HL-60 (cell line): Measurements from ENCODE around the gene CANT1.
A peak's percentile ranks its signal among the peaks of the same experiment; 100 is the strongest.

ENCODE experiments used
- DNase-seq, 2 experiments: peaks; one replicate each; pipeline ENCODE4 v3.0.0-alpha.2; 2010 to 2020; ENCODE audit warnings: low read depth in 1 of 2, low spot score in 1 of 2
- H3K27ac ChIP-seq: fragments of 250-450 bp; sonication (Bioruptor Pico); replicated peaks from 2 replicates; pipeline ENCODE4 v1.5.1; 2020; ENCODE audit warnings: mild to moderate bottlenecking, moderate library complexity
- H3K27me3 ChIP-seq: fragments of 250-450 bp; sonication (Bioruptor Pico); 2 replicates; pipeline ENCODE4 v1.5.1; 2021; ENCODE audit warnings: mild to moderate bottlenecking, moderate library complexity; ENCODE audit not compliant: insufficient read depth, poor library complexity, severe bottlenecking
- H3K4me3 ChIP-seq: replicated peaks from 2 replicates; pipeline ENCODE4 v1.5.1; 2011; ENCODE audit warnings: mild to moderate bottlenecking, control low read depth, low read length; ENCODE audit not compliant: insufficient read depth
- GABPA ChIP-seq: IDR thresholded peaks from 2 replicates; pipeline ENCODE4 v1.6.1; 2012; ENCODE audit warnings: low read depth
- POLR2AphosphoS5 ChIP-seq: IDR thresholded peaks from 2 replicates; pipeline ENCODE4 v1.6.1; 2012; ENCODE audit warnings: low read depth
- SPI1 ChIP-seq: IDR thresholded peaks from 2 replicates; pipeline ENCODE4 v1.6.1; 2012; ENCODE audit warnings: low read depth, mild to moderate bottlenecking, borderline replicate concordance
- TF ChIP-seq, protein P1 (sequence below): IDR thresholded peaks from one replicate; pipeline ENCODE4 v1.5.1; 2011; ENCODE audit warnings: low read length, control low read depth, inconsistent platforms; ENCODE audit not compliant: insufficient read depth
- TF ChIP-seq, protein P2 (sequence below): IDR thresholded peaks from 2 replicates; pipeline ENCODE4 v1.6.1; 2012; ENCODE audit warnings: low read depth; ENCODE audit not compliant: insufficient replicate concordance

The CANT1 gene

DNA sequence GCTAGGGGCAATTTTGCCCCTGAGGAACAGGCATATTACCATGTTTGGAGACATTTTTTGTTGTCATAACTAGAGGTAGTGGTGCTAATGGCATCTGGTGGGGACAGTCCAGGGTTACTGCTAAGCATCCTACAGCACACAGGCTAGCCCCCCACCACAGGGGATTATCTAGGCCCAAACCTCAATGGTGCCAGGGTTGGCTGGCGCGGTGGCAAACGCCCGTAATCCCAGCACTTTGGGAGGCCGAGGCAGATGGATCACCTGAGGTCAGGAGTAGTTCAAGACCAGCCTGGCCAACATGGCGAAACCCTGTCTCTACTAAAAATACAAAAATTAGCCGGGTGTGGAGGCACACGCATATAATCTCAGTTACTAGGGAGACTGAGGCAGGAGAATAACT lies 29.6 kb upstream of the CANT1 start:
- Histone ChIP-seq H3K27me3 (no peaks in the 10 kb centered on the region), H3K4me3 (no peak overlapping the region), H3K27ac (no peak overlapping the region)
- TF ChIP-seq, protein P1, sequence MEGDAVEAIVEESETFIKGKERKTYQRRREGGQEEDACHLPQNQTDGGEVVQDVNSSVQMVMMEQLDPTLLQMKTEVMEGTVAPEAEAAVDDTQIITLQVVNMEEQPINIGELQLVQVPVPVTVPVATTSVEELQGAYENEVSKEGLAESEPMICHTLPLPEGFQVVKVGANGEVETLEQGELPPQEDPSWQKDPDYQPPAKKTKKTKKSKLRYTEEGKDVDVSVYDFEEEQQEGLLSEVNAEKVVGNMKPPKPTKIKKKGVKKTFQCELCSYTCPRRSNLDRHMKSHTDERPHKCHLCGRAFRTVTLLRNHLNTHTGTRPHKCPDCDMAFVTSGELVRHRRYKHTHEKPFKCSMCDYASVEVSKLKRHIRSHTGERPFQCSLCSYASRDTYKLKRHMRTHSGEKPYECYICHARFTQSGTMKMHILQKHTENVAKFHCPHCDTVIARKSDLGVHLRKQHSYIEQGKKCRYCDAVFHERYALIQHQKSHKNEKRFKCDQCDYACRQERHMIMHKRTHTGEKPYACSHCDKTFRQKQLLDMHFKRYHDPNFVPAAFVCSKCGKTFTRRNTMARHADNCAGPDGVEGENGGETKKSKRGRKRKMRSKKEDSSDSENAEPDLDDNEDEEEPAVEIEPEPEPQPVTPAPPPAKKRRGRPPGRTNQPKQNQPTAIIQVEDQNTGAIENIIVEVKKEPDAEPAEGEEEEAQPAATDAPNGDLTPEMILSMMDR = no peak
- no peak for TF ChIP-seq POLR2AphosphoS5
- DNase-seq = no peak

DNA sequence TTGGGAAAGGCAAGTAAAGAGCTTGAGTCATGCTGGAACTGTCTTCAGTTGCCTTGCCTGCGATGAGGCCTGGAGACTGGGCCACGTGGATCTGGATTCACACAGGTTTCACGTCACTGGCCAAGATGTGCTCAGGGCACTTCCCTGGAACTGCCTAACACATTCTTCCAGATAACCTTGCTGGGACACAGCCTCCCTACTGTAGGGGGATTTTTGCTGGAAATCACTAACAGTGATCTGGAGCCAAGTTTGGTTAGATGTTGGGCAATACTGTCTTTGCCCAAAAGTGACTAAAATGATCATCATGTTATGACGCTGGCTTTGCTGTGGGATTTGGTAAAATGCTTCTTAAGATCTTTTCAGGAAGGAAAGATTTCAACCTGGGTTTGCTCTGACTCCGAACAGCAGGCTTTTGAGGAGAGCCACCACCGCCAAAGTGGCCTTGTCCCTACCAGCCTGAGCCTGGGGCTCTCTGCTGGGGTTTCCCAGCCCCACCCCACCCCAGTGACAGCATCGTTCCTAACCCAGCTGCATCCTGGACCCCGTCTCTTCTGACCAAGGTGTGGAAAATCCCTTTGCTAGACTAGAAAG lies 29.1 kb upstream of the CANT1 start:
- H3K27ac ChIP-seq = no peak overlapping the region
- DNase-seq = no peak
- no peak overlapping the region for H3K4me3 ChIP-seq
- no peak for TF ChIP-seq GABPA
- no peak for TF ChIP-seq POLR2AphosphoS5
- TF ChIP-seq, protein P1 = no peak
- TF ChIP-seq, protein P2, sequence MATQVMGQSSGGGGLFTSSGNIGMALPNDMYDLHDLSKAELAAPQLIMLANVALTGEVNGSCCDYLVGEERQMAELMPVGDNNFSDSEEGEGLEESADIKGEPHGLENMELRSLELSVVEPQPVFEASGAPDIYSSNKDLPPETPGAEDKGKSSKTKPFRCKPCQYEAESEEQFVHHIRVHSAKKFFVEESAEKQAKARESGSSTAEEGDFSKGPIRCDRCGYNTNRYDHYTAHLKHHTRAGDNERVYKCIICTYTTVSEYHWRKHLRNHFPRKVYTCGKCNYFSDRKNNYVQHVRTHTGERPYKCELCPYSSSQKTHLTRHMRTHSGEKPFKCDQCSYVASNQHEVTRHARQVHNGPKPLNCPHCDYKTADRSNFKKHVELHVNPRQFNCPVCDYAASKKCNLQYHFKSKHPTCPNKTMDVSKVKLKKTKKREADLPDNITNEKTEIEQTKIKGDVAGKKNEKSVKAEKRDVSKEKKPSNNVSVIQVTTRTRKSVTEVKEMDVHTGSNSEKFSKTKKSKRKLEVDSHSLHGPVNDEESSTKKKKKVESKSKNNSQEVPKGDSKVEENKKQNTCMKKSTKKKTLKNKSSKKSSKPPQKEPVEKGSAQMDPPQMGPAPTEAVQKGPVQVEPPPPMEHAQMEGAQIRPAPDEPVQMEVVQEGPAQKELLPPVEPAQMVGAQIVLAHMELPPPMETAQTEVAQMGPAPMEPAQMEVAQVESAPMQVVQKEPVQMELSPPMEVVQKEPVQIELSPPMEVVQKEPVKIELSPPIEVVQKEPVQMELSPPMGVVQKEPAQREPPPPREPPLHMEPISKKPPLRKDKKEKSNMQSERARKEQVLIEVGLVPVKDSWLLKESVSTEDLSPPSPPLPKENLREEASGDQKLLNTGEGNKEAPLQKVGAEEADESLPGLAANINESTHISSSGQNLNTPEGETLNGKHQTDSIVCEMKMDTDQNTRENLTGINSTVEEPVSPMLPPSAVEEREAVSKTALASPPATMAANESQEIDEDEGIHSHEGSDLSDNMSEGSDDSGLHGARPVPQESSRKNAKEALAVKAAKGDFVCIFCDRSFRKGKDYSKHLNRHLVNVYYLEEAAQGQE = no peak
- TF ChIP-seq SPI1 = no peak
- no peaks in the 10 kb centered on the region for H3K27me3 ChIP-seq

DNA sequence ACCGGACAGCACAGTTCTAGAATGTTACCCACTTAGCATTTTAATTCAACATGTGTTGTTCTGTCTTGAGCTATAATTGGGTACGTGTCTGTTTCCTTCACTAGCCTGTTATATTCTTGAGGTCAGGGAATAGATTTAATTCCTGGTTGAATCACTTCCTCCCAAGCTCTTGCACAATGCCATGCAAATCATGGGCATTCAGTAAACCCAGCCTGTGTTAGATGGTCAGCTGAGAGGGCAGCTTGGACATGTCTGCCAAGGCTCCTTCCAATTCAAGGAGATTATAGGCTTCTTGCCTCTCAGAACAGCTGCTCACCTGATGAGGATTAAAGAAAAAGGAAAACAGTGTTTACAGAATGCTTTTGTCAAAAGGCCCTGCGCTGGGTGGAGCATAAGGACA lies 27.0 kb upstream of the CANT1 start:
- Histone ChIP-seq H3K4me3 (no peak overlapping the region), H3K27me3 (peaks cover 4% of the 10 kb centered on the region), H3K27ac (no peak overlapping the region)
- DNase-seq = no peak
- TF ChIP-seq GABPA = no peak
- TF ChIP-seq SPI1 = 0 out of 2 replicates have a peak, but pooled peaks have one; percentile 5
- TF ChIP-seq, protein P2 = no peak
- TF ChIP-seq, protein P1 = no peak
- TF ChIP-seq POLR2AphosphoS5 = no peak

DNA sequence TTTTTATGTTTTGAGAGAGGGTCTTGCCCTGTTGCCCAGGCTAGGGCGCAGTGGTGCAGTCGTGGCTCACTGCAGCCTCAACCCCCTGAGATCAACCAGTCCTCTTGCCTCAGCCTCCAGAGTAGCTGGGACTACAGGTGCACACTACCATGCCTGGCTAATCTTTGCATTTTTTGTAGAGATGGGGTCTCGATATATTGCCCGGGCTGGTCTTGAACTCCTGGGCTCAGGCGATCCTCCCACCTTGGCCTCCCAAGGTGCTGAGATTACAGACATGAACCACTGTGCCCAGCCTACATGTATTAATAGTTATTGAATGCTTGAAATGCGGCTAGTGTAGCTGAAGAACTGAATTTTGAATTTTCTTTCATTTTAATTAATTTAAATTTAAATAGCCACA lies 26.6 kb upstream of the CANT1 start:
- peaks cover 8% of the 10 kb centered on the region for H3K27me3 ChIP-seq
- H3K4me3 ChIP-seq = no peak overlapping the region
- TF ChIP-seq GABPA (no peak), POLR2AphosphoS5 (no peak), SPI1 (no peak)
- TF ChIP-seq, protein P2 = no peak
- TF ChIP-seq, protein P1 = no peak
- no peak for DNase-seq
- H3K27ac ChIP-seq = no peak overlapping the region
